Stimulated activated CD8-positive, alpha-beta memory T cell treated with anti-CD3 and anti-CD28 coated beads, Interleukin-12 subunit alpha, Interleukin-12 subunit beta, amount 100 ng/mL, for 4 hours (primary cell): Measurements from ENCODE around the gene STEAP3.

ENCODE experiments used
- DNase-seq: peaks from one replicate; pipeline ENCODE4 v3.0.0-alpha.2; 2020; ENCODE audit warnings: low read depth

The STEAP3 gene

DNA sequence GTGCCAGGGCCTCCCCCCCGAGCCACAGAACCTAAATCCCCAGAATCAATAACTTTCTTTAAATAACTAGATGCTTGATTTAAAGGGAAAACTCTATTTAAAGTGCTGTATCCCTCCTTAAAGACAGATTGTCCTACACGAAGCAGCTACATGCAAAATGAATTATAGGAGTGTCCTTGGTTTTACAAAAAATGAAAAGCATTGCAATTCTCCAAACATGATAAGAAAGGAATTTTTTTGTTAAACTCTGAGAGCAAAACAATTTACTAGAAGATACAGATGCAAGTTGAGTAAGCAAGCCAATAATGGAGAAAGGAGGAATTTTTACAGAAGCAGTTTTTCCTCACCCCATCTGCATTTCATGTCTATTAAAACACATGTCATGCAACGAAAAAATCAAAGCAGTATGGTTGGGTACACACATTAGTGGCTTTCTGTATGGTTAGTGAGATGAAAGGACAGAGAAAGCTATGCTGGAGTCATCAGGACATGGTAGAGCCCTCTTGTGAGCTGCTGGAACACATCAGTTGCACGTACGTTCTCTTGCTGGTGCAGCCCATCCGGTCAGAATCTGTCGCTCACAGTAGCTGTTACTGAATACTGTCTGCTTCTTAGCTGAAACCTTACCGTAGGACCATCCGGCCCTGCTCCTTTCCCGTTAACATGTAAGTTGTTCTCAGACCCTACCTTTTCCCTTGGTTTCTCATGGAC is 25.9 kb upstream of the STEAP3 start:
- no peak for DNase-seq

DNA sequence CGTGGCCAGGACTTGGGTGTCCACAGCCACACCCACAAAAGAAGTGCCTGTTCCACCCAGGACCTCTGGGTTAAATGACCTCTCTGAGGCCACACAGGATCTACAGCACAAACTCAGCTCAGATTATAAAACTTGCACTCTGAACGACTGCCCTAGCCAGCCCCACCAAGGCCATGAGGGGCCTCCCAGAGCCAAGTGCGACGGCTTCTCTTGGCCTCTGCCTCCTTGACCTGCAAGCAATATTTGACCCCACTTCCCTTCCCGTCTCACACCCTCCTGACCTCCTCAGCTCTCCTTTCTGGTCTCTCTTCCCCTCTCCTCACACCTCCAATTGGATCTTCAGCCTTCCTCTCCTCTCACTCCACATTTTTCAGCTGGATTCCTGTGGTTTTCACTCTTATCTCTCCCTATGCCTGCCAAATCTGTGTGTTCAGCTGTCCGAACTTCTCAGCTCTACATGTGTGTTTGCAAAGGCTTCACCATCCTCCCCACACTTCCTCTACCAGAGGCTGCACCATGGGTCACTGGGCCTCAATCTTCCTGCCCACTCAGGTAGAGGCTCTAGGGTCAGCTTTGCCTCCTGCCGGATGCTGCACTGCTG is 25.3 kb upstream of the STEAP3 start:
- DNase-seq = no peak

DNA sequence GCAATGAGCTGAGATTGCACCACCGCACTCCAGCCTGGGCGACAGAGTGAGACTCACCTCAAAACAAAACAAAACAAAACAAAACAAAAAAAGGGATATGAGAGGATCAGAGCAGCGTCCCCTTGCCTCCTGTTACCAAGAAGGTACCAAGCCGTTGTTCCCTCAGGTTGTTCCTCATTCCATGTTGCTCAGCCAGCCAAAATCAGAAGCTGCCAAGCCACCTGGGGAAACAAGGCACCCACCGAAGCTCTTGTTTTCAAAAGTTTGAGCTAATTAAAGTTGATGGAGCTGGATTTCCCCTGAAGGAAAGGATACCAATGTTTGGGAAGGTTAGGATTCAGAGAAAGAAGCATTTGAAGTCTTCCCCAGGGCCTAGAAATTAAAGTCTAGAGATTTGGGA is 21.8 kb upstream of the STEAP3 start:
- no peak for DNase-seq

DNA sequence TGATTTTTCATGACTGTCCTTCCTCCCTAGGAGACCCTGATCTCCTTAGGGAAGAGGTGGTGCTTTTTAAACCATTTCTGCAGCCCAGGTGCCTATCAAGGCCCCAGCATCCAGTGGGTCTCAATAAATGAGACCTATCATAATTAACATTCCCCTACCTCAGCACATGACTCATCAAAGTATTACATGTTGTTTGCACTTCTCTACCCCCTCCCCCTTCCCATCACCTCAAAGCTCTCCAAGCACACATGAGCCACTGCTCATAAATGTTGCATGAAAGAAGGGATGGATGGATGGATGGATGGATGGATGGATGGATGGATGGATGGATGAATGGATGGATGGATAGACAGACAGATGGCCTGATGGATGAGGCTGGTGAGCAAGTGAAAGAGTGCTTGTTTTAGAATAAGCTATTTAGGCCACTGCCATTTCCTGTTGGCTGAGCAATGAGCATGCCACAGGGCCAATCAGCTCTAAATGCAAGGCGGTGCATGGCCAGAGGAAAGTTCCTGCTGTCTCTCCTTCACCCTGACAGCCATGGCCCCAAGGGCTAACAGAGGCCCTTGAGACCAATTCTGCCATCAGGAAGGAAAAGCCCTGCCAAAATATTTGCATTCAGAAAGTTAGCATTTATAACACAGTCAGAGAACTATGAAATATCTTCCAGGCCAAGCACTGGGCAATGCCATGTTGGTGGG is 20.9 kb upstream of the STEAP3 start:
- no peak for DNase-seq

DNA sequence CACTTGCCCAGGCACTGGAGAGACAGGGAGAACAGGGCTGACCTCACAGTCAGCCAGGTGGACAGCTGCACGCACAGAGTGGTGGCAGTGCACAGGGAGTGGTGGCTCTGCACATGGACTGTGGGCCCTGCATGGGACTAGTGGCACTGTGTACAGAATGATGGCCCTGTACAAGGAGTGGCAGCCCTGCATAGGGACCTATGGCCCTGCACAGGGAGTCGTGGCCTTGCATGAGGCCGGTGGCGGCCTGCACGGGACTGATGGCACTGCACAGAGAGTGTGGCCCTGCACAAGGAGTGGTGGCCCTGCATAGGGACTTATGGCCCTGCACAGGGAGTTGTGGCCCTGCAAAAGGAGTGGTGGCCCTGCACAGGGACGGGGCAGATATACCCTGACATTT is 19.1 kb upstream of the STEAP3 start:
- DNase-seq = no peak

DNA sequence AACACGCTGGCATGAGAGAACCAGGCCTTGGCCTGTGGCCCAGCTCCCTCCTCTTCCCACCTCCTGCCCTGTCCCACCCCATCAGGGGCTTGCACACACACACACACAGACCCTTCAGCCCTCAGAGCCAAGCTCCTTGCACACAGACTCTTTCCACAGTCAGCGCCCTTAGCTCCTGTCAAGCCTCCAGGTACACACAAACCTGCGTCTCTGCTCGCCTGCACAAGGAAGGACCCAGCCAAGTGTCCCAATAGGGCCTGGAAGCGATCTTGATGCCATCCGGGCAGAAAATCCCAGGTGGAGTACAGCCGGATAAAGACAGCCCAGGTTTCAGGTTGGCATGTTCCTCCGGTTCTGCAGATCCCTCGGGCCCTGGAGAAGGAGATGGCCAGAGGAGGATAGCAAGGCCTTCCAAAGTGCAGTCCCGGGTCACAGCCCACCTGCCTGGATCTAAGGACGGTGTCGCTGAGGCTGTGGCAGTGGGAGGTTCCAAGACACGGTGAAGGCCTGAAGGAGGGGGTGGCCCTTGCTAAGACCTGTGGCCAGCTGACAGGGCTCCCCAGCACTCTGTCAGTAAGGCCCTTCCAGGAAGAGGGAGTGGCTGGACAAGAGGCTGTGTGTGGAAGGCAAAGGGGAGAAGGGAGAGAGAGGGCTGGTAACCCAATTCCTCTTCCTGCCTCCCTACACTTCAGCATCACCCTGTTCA is 18.5 kb upstream of the STEAP3 start:
- no peak for DNase-seq

DNA sequence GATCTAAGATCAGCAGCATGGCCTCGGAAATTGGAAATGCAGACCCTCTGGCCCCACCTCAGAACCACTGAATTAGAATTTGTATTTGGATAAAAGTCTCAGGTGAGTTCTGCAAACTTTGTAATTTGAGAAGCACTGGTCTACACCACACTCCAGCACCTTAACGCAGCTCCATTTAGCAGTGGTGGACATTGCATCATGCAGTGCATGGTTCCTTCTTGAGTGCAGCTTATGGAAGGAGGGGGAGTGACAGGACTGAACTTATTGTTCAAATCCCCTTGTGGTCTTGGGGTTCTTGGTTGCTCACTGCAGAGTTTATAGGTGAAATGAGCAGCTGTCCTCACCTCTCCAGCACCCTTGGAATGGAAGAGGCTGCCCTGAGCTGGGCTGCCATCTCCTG is 17.4 kb upstream of the STEAP3 start:
- no peak for DNase-seq

DNA sequence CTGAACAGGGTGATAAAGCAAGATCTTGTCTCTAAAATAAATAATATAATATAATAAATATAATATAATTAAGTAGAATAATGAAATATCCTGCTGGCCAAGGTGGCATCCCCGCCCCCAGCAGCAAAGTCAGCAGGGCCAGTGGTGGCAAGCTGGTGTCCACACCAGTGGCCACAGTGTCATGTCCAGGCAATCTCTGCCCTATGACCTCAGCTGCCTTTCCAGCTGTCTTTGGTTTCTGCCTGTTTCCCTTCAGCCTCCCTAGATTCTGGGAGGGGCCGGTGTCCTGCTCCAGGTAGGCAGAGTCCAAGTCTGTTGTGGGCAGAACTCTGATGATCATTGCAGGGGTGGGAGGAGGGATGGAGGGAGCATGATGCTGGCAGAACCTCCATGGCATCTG is 16.2 kb upstream of the STEAP3 start:
- DNase-seq = no peak

DNA sequence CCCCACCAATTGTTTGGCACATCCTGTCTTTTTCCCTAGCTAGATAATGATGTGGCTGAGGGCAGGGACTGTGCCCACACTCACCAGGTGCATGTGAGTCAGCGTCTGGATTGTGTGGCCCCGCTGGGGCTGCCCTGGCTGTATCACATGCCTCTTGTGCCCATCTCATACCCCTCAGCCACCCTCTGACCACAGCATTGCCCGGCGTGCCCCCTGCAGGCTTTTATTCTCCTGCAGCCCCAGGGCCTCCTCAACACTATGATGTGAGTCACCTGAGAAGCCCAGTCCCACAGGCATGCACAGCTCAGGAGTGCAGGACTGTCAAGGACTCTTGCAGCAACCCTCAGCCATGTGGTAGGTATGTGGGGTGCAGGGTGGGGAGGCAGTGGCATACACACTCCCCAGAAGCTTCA is 14.8 kb upstream of the STEAP3 start:
- DNase-seq = no peak

DNA sequence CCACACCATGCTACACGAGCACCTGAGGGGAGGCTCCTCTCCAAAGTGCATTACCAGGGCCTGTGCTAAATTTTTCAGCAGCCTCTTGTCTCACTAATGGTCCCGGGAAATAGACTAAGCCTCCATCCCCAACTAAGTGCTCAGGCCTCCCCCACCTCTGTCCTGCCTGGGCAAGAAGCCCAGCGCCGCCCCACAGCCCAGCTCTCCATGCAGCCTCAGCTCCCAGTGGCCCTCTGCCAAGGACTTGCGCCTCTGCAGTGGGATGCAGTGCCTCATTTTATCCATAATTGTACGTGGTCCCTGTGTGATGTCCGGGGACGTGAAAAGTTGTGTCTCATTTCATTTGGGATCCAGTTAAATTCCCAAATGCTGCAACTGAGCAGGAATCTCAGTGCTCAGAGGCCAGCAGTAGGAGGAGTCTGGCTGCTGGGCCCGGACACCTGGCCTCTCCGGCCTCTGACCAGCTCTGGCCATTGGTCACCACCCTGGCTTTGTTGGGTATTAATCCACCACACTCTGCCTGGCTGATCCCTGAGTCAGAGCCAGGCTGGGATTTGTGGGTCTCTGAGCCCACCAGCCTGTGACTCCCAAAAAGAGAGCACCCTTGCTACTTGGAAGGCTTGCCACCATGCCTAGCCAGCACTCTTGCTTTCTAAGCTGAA is 11.4 kb upstream of the STEAP3 start:
- no peak for DNase-seq

DNA sequence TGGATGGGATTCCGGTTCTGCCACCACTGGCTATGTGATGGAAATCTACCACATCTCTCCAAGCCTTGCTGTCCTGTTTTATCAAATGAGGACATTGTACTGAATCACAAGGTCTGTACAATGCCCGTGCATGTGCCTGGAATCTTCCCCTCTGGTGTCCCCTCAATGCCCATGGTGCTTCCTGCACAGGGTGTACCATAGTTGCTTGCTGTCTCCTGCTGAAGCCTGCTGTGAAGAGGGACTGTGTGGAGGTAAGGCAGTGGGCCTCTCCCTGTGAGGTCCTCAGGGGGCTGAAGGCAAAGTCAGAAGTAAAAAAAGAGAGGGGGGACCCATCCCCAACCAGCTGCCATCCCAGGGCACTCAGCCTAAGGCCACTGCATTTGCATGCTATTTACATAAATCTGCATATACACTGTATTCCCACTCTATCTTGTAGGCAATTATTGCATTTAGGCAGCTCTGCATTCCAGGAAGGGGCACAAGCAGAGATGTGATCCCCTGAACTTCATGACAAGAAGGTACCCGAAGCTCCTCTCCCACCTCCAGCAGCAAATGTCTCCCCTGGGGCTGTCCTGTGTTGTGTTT is 9.1 kb upstream of the STEAP3 start:
- no peak for DNase-seq

DNA sequence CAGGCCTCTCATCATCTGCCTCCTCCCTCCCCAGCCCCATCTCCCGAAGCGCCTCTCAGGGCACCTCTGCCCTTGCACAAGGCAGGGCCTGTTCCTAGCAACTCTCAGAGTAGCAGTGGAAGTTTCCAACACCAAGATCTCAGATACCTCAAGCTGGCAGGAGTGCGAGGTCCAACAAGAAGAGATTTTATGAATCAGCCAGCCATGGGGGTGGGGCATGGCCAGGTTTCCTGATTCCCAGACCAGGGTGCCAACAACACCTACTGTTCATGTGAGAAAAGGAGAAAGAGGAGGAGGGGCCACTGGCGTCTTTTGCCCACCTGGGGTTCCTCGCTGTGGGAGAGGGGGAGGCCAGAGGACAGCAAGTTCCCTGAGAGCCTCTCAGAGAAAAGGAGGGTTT is 6.6 kb upstream of the STEAP3 start:
- no peak for DNase-seq

DNA sequence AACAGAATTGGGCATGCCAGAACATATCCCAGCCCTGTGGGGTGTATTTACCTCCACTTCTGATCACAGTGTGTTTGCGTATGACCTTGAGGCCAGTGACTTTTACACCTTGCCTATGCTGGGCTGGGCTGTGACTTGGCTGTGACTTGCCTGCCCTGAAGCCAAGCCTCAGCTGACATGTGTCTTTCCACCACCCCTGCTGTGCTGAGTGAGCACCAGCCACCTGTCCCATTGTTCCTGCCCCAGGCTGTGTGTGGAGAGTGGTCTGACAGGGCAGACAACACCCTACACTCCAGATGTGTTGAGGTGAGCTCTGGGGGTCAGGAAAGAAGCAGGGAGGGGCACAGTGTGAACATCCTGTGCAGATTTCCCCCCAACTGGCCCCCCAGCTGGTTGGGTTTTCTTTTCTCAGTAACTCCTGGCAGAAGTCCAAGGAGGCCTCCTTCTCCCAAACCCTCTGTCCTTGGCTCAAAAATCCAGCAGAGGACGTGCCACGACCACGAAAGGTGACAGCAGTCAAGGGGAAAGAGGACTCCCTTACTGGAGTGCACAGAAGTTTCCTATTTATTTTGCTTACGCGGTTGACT is 5.1 kb upstream of the STEAP3 start:
- DNase-seq = no peak

DNA sequence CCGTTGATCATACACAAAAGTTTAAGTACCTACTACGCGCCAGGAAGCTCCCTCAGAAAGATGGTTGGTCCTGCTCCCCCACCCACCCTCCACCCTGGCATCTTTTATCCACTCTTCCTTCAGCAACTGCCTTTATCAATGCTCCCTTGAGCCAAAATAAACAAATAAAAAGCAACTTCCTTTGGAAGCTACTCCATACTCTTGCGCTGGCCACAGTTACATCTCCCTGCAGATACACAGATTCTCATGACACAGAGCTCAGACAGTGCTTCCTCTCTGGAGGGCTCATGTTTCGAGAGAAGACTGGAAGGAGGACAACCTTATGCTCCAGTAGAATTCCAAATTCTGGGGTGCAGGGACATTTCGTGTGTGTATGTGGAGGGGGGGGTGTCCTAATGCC is 3.8 kb upstream of the STEAP3 start:
- DNase-seq = no peak

DNA sequence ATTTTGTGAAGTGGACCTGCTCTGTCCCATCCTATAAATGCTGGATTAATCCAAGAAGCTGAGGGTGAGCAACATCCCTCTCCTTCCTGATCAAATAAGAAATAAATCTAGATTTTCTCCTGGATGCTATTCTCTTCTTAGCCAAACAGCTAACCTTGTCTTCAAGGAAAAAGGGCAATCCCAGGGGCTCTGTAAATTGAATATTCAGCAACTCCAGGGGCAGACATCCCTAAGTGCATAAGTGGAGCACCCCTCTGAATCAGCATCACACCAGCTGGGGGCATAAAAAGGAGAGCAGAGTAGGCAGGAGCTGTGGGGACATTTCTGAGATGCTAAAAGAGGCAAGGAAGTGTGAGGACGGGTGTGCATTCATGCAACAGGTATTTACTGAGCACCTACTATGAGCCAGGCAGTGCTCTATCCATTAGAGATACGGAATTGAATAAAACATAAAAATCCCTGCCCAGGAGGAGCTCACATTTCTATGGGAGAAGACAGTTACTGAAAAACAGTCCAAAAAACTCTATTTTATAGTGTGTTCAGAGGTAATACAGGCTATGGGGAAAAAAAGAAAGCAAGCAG is 2.8 kb upstream of the STEAP3 start:
- no peak for DNase-seq

DNA sequence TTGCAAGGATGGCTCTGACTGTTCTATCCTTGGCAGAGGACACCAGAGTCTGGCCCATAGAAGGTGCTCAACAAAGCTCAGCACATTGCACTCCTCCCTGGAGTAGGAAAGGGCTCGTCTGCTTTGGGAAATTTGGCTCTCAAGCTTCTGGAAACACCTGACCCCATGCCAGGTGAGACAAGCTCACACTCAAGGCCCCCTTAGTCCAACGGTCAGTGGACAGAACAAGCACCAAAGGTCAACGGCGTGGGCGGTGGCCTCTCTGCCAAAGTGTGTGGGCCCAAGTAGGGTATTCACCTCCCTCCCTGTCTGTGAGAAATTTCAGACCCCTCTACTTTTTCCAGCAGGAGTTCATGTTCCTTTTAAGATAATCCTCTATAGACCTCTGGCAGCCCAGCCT is 2.0 kb upstream of the STEAP3 start:
- DNase-seq = no peak

DNA sequence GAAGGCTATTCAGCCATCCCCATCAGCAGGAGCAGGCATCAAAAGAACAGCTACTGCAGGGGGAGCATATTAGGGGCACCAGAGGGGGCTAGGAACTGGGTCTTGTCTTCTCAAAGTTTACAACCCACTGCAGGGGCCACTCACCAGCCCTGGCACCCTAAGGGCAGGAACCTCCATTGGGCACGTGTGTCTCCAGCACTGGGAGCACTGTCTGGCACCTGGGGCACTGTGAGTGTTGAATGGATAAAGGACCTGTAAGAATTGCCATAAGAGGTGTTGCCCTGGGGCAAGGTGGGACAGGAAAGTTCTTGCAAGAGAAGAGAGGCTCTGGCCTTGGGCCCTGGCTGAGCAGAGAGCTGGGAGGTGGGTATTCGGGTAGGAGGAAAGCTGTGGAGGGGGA is 1.4 kb upstream of the STEAP3 start:
- DNase-seq = no peak

DNA sequence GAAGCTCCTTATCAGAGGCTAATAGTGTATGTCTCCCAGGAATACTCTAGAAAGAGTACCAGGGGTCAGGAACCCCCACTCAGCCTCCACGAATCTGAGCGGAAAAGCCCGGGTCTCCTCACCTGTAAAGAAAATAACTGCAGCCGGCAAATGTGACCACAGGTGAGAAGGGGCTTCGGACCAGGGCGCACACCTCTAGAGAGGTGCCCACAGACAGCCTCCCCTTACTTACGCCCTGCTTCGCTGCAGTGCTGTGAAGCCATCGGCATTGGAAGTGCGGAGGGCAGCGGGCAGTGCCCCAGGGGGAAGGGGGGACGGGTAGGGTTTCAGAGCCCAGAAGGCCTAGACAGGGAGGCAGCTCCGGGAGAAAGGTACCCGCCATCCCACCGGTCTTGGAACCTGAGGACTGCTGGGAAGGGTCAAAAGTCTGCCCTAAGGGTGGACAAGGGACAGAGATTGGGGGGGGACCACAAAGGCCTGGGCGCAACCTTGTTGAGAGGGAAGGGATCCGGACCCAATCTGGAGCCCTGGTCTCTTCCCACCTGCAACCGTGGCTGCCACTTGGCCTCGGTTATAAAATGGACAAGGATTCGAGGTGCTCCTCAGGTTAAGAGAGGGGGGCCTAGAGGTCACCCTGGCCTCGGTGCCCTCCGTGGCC is 642 bp upstream of the STEAP3 start:
- DNase-seq = no peak

DNA sequence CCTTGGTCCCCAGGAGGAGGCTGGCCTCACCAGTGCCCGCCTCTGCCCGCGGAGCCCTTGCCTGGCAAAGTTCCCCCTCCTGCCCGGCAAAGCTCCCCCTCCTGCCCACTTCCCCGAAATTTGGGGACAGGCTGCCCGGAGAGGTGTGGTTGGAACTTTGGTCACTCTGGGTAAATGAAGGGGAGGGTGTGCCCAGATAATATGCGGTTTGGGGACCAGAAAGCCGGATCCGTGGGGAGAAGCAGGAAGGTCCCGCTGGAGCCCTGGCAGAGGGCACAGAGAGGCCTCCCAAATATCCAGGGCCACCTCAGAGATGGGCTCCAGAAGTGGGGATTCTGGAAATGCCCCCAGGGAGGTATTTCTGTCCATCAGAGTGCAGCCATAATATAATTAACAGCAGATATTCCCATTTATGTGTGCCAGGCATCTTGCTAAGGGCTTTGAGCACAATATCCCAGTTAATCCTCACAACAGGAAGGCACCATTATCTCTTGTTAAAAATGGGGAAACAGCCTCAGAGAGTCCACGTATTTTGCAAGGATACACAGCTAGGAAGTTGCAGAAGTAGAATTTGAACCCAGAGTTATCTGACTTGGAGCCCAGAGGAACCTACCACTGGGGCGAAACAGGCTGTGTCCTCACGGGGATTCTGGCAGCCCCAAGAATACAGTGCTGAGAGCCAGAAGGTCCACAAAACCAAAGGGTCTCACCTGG is 914 bp downstream of the STEAP3 start:
- DNase-seq = no peak
